ENCODE data around the gene PRR23A.

PRR23A gene

GRCh38 chr3:139006051-139006716, at the start of gene PRR23A:
Gene PRR23A, minus strand, starts transcription at chr3:139006268. Its CDS starts 0 bp downstream, at chr3:139006268.
- Histone ChIP-seq H2AFZ (ENCODE audit: low read depth, low read length) (no peak within 1 kb of the TSS), H3K4me2 (ENCODE audit: low read length) (no peak within 1 kb of the TSS), H3K36me3 (replicated peaks; ENCODE audit: low read depth, low read length) (no peaks in the 10 kb centered on the region), H3K9me3 (ENCODE audit: insufficient read depth, low read length) (no peaks in the 10 kb centered on the region), H3K4me3 (ENCODE audit: low read length) (no peak within 1 kb of the TSS), H3K79me2 (ENCODE audit: low read length) (no peaks in the 10 kb centered on the region), H3K27ac (ENCODE audit: low read length) (no peak within 1 kb of the TSS), H3K4me1 (ENCODE audit: low read length) (no peaks in the 10 kb centered on the region), H4K20me1 (ENCODE audit: insufficient read depth, low read length) (no peaks in the 10 kb centered on the region), H3K27me3 (ENCODE audit: low read depth, low read length) (no peaks in the 10 kb centered on the region), H3K9ac (ENCODE audit: low read length) (no peak within 1 kb of the TSS)
- TF ChIP-seq CTCF (IDR thresholded peaks at IDR 0.05; ENCODE audit: low read depth, low read length) (no peak), EZH2phosphoT487 (IDR thresholded peaks at IDR 0.05; ENCODE audit: low read depth) (no peak)

GRCh38 chr3:139052802-139053600, 46.9 kb upstream of the PRR23A start:
- no peak overlapping the region for H3K9ac ChIP-seq (ENCODE audit: low read length)
- no peaks in the 10 kb centered on the region for H3K4me1 ChIP-seq (ENCODE audit: low read length)
- no peak overlapping the region for H3K4me3 ChIP-seq (ENCODE audit: low read length)
- peaks cover 4% of the 10 kb centered on the region; the same call in 1 of the 2 replicates for H3K9me3 ChIP-seq (ENCODE audit: insufficient read depth, low read length)
- H4K20me1 ChIP-seq (ENCODE audit: insufficient read depth, low read length): no peaks in the 10 kb centered on the region
- H3K27me3 ChIP-seq (ENCODE audit: low read depth, low read length): no peaks in the 10 kb centered on the region; the same call in 1 of the 2 replicates
- H3K4me2 ChIP-seq (ENCODE audit: low read length): no peak overlapping the region
- TF ChIP-seq CTCF (IDR thresholded peaks at IDR 0.05; ENCODE audit: low read depth, low read length) (no peak), EZH2phosphoT487 (IDR thresholded peaks at IDR 0.05; ENCODE audit: low read depth) (no peak)
- H2AFZ ChIP-seq (ENCODE audit: low read depth, low read length): no peak overlapping the region
- no peaks in the 10 kb centered on the region for H3K36me3 ChIP-seq (replicated peaks; ENCODE audit: low read depth, low read length)
- no peaks in the 10 kb centered on the region for H3K79me2 ChIP-seq (ENCODE audit: low read length)
- H3K27ac ChIP-seq (ENCODE audit: low read length): no peak overlapping the region

- no peaks in the 10 kb centered on the region for H4K20me1 ChIP-seq (ENCODE audit: insufficient read depth, low read length)
- no peaks in the 10 kb centered on the region for H3K9me3 ChIP-seq (ENCODE audit: insufficient read depth, low read length)
- H3K36me3 ChIP-seq (replicated peaks; ENCODE audit: low read depth, low read length): no peaks in the 10 kb centered on the region
- no peak within 1 kb of the TSS for H2AFZ ChIP-seq (ENCODE audit: low read depth, low read length)
- no peak within 1 kb of the TSS for H3K27ac ChIP-seq (ENCODE audit: low read length)
- no peak within 1 kb of the TSS for H3K4me2 ChIP-seq (ENCODE audit: low read length)
- no peaks in the 10 kb centered on the region for H3K4me1 ChIP-seq (ENCODE audit: low read length)
- no peak within 1 kb of the TSS for H3K9ac ChIP-seq (ENCODE audit: low read length)
- H3K4me3 ChIP-seq (ENCODE audit: low read length): no peak within 1 kb of the TSS
- 0 out of 2 replicates have a peak, but pooled peaks cover 4% of the 10 kb centered on the region for H3K27me3 ChIP-seq (ENCODE audit: low read depth, low read length)
- TF ChIP-seq EZH2phosphoT487 (IDR thresholded peaks at IDR 0.05; ENCODE audit: low read depth) (no peak), CTCF (IDR thresholded peaks at IDR 0.05; ENCODE audit: low read depth, low read length) (no peak)
- H3K79me2 ChIP-seq (ENCODE audit: low read length): no peaks in the 10 kb centered on the region
These were observed 38.5 kb upstream of the PRR23A start, which contains the start of gene PRR23C for GRCh38 chr3:139044366-139045210. Gene PRR23C, minus strand, starts transcription at chr3:139044892. Its CDS starts 272 bp downstream, at chr3:139044620.

Measured in OCI-LY3 (cell line).